Loucy (cell line): ENCODE data around the gene ZNF142.

Experiments used
- CTCF ChIP-seq: fragments of 200-600 bp; sonication (generic); conservative IDR thresholded peaks from 2 replicates; pipeline ENCODE4 v1.5.1; 2014; ENCODE audit warnings: mild to moderate bottlenecking, antibody characterized with exemption, low read length
- EZH2phosphoT487 ChIP-seq: fragments of 200-600 bp; IDR thresholded peaks from 2 replicates; pipeline ENCODE4 v1.6.1; 2018; ENCODE audit warnings: antibody characterized with exemption, mild to moderate bottlenecking, moderate library complexity, borderline replicate concordance

- no peak for TF ChIP-seq CTCF
- TF ChIP-seq EZH2phosphoT487 = no peak
Measured at GRCh38 chr2:218631837-218632236, 27.6 kb downstream of the ZNF142 start.
